HG03354 (cell line): ENCODE results near the gene ADAMTS3.
A peak's percentile ranks its signal among the peaks of the same experiment; 100 is the strongest.

Experiments used
- ATAC-seq: cut with Tn5 transposase; IDR thresholded peaks from one replicate; pipeline ENCODE4 v1.9.1; 2021; ENCODE audit warnings: mild to moderate bottlenecking; ENCODE audit not compliant: unreplicated experiment, poor library complexity, severe bottlenecking

ADAMTS3 gene

DNA sequence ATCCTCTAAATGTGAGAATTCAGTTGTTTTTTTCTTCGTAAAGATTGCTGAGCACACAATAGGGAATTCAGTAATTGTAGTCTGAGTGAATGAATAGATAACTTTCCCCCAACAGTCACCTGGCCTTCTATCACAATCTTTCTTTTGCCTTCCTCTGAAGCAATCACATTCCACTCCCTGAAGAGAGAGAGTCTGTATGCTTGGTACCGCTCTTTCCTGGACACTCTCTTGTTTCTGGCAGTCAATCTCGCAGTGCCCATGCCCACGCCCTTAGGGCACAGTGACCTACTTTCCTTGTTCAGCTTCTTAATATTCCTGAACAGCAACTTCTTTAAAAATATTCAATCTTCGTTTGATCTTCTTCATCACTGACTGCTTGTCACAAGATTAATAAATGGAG lies 255.9 kb downstream of the ADAMTS3 start:
- no peak for ATAC-seq

DNA sequence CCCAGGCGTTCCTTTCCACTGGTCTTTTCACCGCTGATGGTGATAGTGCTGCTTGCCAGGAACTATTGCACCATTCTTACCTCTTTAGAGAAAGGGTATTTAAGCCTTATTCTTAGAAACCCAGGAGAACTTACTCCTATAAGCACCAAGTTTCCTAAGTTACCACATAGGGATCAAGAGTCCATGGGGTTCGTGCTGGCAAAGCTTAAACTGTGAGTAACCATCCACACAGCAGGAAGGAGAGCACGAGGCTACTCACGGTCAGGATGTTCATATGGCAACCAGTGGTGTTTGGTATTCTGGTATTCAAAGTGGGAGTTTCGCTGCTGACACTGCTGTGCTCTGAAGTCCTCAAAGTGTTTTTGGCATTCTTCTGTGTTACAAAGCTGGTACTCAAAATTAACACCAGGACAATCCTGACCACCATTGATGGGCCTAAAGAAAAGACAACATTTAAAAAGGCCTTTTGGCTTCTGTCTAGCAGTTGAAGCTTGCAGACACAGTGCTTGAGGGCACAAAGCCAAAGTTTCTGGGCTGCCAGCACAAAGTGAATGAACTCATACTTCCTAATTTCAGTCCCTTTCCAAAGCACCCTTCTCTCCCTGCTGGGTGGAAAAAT lies 256.9 kb downstream of the ADAMTS3 start:
- peak; percentile 50 for ATAC-seq

DNA sequence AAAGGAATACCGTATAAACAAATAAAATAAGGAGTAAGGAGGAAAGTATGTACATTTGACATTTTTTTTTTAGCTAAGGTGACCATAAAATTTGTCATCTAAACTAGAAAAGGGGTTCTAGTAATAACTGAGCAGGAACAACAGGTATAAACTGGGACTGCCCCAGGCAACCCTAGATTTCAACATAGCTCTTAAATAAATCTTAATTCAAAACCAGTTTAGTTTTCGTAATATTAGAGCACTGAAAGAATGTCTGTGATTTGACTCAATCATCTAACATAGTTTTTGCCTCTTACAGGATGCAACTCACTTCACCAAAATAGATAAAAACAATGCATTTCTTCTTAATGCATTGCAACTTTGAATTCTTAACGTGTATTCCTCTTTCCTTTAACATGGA lies 257.7 kb downstream of the ADAMTS3 start:
- ATAC-seq = no peak

DNA sequence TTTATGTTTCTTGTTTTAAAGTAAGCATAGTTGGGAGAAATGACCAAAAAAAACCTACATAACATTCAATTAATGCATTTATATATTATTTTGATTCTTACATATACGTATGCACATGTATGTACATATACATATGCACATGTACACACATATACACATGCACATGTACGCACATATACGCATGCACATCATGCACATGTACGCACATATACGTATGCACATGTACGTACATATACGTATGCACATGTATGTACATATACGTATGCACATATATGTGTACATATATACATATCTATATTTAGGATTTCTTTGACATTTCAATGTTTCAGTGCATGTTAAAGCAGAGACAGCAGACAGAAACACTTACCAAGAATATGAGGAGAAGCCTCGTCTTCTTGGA lies 263.4 kb downstream of the ADAMTS3 start:
- ATAC-seq = no peak

DNA sequence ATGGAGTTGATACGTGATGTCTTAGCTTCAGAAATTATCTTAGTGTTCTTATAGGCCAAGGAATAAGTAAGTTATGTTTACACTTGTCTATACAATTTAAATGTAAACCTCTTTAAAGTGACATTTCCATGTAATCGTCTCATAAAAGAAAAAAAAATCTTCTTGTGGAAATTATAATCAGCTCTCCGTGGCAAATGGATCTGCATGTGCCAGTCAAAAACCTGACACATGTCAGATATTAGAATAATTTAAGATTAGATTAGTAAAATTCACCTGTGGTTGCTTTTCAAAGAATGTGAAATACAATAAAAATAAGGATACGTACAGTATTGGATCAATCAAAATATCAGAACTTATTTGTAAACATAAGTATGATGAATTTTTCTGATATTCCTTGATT lies 263.9 kb downstream of the ADAMTS3 start:
- no peak for ATAC-seq

DNA sequence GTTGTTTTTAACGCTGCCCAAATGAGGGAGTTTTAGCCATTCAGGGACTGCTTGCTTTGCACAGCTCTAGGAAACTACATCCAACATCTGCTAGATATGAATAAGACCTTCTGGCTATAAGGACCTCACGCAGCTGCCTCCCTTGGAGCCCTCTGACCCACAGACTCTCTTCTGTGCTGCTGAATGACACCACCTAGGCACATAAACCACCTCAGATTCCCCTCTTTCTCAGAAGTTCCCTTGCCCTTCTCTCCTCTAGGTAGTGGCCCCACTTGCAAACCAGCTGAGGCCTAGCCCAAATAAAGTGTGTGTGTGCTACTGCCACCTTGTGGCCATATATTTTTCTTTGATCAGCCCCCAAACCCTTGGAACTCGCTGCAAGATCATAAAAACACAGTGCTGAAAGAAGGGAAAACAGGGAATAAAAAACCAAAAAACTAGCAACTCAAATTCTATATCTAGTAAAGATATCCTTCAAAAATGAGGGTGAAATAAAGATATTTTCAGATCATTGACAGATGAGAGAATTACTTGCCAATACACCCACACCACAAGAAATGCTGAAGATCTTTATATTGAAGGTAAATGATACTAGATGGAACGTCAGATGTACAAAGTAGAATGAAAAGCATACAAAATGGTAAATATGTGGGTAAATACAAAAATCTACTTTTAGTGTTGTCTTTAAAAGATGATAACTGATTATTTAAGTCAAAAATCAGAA lies 265.9 kb downstream of the ADAMTS3 start:
- peak; percentile 97 for ATAC-seq

DNA sequence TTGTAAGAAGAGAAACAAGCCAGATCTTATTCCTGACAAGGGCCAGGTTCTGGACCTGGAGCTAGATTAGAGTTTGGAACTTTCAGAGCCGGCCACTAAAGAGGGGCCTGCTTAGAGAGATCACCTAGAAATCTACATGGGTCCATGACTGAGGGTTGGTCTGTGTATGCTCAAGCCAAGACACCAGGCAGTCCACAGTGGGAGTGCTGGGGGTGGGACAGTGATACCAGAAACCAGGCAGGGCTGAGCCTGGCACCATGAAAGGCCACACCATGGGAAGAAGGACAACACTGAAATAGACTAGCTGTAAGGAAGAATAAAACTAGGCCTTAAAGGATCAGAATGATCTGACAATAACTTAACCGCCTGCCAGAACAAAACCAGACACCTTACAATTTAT lies 267.3 kb downstream of the ADAMTS3 start:
- no peak for ATAC-seq

DNA sequence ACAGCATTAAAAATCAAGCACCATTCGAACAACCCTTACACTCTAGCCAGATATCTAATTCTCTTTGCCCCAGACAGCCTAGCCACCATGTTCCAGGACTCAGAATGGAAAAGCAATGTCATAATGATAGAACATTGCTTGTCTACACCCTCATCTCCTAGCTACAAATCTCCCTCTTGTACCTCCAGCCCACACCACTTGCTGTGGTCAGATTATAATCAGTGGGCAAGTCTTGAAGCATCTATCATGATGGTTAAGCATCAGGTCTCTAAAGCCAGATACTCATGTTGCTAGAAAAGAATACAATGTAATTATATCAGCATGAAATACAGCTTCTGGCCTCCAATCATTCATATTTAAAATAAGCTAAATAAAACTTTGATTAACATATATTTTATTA lies 268.9 kb downstream of the ADAMTS3 start:
- ATAC-seq = no peak

DNA sequence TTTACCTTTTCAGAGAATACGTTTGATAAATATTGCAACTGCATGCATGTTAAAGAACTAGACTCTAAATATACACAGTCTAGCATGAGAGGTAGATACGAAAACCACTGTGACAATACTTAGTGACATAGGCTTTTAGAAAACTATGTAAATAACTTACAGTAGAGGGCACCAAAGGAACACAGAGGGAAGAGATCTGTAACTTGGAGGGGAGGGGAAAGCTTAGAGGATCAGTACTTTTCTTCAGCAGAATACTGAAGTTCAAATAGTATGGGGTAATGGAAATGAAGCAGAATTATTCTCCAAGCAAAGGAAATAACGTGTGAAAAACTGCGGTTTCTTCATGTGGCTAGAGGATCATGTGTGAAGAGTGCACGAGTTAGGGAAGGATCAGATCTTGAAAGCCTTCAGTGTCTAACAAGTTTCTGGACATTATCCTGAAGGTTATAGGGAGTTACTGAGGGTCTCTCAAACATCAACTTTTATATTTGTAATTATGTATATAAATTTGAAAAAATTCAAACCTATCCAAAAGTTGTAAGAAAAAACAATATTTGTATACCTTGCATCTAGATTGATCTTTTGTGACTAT lies 273.0 kb downstream of the ADAMTS3 start:
- peak; percentile 65 for ATAC-seq

DNA sequence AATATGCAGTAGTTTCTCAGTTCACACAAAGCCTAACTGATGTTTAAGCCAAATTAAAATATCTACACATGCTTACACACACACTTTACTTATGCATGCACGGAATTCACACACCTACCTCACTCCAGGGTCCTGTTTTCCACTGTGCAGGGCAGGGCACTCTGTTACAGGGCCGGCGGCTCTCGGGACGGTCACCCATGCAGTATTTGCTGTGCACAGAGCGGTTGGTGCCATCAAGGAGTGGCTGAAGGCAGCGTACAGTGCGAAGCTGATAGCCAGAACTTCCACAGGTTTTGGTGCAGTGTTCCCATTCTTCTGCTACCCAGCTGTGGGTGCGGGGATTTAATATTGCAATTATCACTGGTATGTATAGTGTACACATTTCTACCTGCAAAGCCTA lies 278.3 kb downstream of the ADAMTS3 start:
- ATAC-seq = no peak

DNA sequence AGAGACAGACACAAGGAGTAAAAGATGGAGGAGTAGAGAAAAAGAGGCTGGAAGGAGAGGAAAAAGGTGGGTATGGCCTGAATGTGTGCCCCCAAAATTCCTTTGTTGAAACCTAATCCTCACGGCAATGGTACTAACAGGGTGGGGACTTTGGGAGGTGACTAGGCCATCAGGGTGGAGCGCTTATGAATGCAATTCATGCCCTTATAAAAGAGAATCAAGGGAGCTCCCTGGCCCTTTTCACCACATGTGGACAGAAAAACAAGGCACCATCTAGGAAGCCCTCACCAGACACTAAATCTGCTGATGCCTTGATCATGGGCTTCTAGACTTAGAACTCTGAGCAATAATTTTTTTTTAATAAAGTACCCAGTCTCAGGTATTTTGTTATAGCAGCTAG lies 282.1 kb downstream of the ADAMTS3 start:
- no peak for ATAC-seq

DNA sequence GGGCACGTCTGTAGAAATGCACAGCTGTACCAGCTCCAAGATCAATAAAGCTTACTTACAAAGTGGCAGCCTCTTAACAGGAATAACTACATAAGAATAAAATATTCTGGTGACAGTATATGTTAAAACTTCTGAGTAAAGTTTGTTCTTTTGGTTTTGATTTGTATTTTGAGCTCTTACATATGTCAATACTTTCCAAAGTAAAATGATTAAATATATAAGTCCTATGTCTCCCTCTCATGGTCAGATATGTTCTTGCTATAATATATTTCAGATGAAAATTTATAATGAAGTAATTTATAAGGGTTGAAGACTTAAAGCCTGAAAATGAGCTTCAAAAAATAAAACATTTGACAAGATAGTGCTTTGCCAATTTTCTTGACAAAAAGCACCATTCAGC lies 282.8 kb downstream of the ADAMTS3 start:
- ATAC-seq = no peak

DNA sequence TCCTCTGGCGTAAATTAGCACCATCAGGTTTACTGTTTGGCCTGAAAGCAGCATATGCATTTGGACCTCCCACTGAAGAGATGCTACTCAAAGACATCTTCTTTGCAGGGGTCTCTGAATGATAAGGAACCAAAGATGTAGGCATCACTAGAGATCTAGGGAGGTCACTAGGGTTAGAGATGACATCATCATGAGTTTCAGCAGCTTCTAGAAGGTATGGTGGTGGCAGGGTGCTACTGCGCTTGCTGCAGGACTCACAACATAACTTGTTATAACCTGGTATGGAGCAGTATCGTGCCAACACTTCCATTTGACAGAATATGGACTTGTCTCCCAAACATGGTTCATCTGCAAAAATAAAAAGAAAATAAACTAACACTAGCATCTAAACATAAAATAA lies 285.7 kb downstream of the ADAMTS3 start:
- ATAC-seq = peak; percentile 66

DNA sequence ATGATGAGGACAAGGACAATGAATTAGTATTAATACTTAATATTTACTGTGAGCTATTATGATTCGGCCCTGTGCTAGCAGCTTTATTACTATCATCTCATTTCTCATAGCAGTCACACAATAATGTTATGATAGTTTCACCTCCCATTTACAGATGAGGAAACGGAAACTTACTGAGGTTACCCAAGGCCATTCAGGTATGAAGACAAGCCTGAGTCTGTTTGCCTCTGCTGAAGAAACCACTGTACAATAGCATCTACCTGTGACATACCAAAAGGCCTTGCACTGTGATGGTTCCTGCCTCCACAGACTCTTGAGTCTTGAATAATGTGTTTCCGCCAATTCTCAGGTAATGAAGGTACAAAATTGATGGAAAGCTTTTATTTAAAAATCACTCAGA lies 288.8 kb downstream of the ADAMTS3 start:
- no peak for ATAC-seq

DNA sequence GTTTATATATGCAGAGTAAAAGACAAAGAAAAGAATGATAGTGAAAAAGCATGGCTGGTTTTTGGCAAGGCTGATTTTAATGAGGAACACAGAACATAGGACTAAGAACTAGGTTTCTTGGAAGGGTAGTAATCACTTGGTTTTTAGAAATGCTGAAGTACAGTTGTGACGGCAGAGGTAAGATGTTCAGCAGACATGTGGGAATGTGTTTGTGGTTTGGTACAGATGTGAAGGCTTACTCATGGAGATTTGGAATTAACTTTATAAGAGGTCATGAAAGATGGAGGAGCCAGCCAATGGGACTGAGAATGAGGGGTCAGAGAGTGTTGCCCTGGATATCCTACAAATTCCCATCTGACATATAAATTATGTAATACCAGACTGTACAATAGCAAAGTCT lies 293.6 kb downstream of the ADAMTS3 start:
- no peak for ATAC-seq

DNA sequence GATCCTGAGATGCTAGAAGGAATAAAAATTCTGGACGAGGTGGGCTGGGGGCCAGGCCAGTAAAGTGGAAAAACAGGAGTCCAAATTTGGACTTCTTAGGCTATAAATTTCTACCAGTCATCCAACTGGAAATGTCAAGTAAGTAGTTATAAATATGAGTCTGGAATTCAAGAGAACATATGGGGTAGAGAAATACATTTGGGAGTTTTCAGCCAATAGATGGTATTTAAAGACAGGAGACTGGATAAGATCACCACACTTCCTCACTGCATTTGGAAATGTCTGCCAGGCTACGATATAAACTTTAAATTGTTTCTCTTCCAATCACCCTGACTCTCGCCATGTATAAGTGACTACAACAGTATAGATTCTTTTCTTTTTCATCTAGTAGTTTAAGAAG lies 294.8 kb downstream of the ADAMTS3 start:
- no peak for ATAC-seq

DNA sequence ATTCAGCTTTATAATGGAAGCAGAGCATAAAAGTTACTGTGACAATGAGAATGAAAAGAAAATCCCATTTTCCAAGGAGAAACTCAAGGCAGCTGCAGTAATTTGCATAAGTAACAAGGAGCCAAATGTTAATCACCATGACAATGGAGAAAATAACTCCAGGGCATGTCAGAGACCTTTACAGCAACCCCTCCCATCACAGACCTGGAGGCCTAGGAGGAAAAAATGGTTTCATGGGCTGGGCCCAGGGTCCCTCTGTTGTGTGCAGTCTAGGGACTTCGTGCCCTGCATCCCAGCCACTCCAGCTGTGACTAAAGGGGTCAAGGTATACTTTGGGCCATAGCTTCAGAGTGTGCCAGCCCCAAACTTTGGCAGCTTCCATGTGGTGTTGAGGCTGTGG lies 313.8 kb downstream of the ADAMTS3 start:
- no peak for ATAC-seq

DNA sequence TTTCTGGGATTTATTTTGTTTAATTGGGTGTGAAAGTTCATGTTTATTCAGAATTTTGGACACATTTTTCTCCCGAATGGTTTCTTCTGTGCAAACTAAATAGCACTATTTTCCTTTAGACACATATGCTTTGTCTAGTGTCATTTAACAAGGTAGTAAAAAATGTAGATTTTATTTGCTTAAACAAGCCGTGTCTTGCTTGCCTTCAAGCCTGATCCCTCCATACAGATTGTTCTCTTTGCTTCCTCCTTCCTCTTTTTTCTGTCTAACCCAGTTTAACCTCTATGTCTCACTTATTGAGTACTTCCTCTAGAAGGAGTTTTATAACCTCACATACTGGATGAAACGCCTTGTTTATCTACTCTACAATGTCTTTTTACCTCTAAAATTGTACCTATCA lies 325.4 kb downstream of the ADAMTS3 start:
- ATAC-seq = no peak

DNA sequence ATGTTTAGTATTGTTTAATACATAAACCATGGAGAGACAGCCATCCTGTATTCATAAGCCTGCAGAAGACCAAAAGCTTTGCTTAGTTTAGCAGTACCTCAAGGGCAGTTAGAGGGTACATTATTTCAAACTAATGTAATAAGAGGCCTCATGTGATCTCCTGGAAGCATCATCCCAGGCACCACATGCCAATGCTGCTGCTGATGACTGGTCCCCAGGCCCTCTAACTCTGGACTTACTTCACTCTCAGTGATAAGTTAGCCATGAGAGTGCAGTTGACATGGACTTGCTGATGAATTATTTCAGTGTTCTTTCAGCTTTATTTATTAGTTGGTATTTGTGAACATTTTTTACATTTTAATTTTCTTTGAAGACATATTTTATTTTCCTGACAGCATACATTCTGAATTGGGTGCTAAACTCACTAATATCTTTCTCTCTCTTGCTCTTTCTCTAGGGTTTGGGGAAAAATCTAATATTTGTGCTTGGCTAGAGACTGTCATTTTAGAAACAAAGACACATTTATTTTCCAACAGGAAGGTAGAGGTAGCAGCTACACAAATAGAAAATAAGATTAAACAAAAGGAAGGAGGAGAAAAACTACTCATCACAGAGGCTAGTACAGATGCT lies 329.4 kb downstream of the ADAMTS3 start:
- ATAC-seq = no peak
